Omental fat pad (tissue), 4 donors: ENCODE measurements around the gene RHEX. TPM values are rescaled to one million over a fixed set of nuclear protein-coding genes. Genes with fewer than 3 reads are reported as not detected.

ENCODE experiments used
- ATAC-seq: fragments of 150-250 bp; one replicate; pipeline ENCODE4 v1.9.1; 2016; ENCODE audit warnings: mild to moderate bottlenecking, moderate library complexity; ENCODE audit not compliant: low FRiP score
- DNase-seq: peaks from one replicate; pipeline ENCODE4 v3.0.0-alpha.2; 2019; ENCODE audit warnings: low spot score
- CTCF ChIP-seq, 3 donors: fragments of 450-650 bp; IDR thresholded peaks; one replicate each; pipeline ENCODE4 v1.5.1; 2016 to 2017; ENCODE audit warnings: antibody characterized with exemption in 3 of 3, mild to moderate bottlenecking in 3 of 3, moderate library complexity in 2 of 3
- total RNA-seq, 4 donors: library from RNA; depleted of rRNA; stranded (reverse); fragments of >200 nt; gene quantifications; one replicate each; pipeline ENCODE4 v1.1.0, GENCODE V29; 2016

RHEX gene
- total RNA-seq, 4 donors from 2014 or later, result 1.1 to 5.4 (median 1.8) TPM

- DNase-seq, result no peak
- no peak for ATAC-seq
- TF ChIP-seq CTCF (IDR thresholded peaks at IDR 0.05), result no peak
Measured at GRCh38 chr1:206039046-206039973, 13.7 kb upstream of the RHEX start.

- DNase-seq (no peak), ATAC-seq (no peak)
- TF ChIP-seq CTCF (IDR thresholded peaks at IDR 0.05), result no peak
Measured at GRCh38 chr1:206040328-206040727, 12.6 kb upstream of the RHEX start.

GRCh38 chr1:206041640-206042039 lies 11.3 kb upstream of the RHEX start:
- ATAC-seq (no peak), DNase-seq (no peak)
- TF ChIP-seq CTCF (IDR thresholded peaks at IDR 0.05), result no peak

- no peak for ATAC-seq
- TF ChIP-seq CTCF (IDR thresholded peaks at IDR 0.05), result no peak
- no peak for DNase-seq
Measured at GRCh38 chr1:206047271-206047670, 5.7 kb upstream of the RHEX start.

GRCh38 chr1:206048582-206048981 lies 4.4 kb upstream of the RHEX start:
- no peak for TF ChIP-seq CTCF (IDR thresholded peaks at IDR 0.05)
- DNase-seq, result no peak
- ATAC-seq, result no peak

- DNase-seq (no peak), ATAC-seq (no peak)
- no peak for TF ChIP-seq CTCF (IDR thresholded peaks at IDR 0.05)
Measured at GRCh38 chr1:206049293-206049692, 3.7 kb upstream of the RHEX start.
